ENCODE results near the gene LYRM2.
"Not testable (repeated sequence)": the region's sequence is repeated elsewhere in the genome, so short reads cannot be mapped to it uniquely, and the experiment has no call there.

Gene LYRM2

DNA sequence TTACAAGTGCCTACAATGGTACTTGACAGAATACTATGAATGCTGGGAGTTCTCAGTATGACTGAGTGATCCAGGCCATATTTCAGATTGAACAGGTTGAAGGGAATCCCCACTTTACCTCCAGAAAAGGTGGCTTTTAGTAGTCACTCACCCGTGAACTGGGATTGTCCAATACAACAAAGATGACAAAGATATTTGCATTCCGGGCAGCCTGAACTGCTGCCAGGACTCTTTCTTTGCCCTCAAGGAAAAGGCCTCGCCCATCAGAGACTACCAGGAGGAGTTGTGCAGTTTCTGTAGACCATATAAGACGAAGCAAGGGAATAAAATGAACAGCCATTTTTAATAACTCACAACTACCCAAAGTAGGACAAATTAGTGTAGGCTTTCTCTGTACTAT, 6.3 kb upstream of the LYRM2 start:
- DNase-seq (ENCODE audit: low read depth) = no peak

DNA sequence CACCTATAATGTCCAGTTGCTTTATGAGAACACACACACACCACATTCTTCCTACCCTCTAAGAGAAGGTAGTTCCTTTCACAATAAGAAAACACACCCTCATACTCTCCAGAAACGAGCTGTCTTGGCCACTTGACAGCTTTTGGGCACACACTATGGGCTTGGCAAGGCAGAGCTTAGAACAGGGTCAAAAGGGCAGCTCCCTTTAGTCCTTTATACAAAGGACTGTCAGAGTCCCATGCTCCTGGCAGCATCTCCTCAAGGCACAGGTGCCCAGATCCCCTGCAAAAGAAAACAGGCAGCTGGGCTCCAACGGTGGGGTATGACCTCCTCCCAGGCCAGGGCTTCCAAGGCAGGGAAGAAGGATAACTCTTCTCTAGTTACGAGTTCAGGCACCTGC, 4.9 kb upstream of the LYRM2 start:
- DNase-seq (ENCODE audit: low read depth) = no peak

DNA sequence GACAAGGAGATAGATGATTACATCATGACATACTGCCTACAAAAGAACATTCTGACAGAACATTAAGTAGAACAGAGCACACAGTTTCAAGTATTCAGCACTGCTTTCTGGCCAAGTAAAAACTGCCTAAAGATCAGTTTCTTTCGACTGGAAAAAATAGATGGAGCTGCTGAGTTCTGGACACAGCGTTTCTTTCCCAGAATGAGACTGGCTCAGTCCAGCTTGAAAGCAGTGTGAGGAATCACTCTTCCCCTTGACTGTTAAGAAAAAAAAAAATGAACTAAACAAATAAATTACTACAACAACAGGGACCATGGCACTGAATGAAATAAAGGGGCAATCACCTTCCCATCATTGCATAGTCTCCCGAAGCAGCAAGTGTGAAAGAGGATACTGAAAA, 4.4 kb upstream of the LYRM2 start:
- no peak for DNase-seq (ENCODE audit: low read depth)

DNA sequence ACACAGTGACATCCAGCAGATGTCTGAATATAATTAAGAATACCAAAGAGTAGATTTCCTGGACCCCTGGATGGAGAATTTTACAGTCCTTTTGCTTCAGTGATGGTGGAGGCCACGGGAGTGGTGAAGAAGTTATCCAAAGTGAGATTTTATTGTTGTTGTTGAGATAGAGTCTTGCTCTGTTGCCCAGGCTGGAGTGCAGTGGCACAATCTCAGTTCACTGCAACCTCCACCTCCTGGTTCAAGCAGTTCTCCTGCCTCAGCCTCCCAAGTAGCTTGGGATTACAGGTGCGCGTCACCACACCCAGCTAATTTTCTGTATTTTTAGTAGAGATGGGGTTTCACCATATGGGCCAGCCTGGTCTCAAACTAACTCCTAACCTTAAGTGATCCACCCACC, 3.0 kb upstream of the LYRM2 start:
- DNase-seq (ENCODE audit: low read depth) = not testable (repeated sequence)

DNA sequence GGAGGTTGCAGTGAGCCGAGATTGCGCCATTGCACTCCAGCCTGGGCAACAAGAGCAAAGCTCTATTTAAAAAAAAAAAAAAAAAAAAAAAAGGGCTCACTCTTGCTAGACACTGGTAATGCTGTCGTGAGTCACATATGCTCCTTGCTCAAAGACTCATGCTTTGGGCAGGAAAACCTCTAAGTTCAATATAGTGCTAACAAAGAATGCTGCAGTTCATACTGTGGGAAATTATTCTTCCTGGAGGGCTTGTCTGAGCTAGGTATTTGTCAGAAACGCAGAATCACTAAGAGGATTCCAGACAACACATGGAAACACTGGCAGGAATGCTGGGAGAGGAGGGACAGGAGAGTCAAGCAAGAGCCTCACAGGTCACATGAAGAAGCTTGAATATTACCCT, 2.3 kb upstream of the LYRM2 start:
- no peak for DNase-seq (ENCODE audit: low read depth)

DNA sequence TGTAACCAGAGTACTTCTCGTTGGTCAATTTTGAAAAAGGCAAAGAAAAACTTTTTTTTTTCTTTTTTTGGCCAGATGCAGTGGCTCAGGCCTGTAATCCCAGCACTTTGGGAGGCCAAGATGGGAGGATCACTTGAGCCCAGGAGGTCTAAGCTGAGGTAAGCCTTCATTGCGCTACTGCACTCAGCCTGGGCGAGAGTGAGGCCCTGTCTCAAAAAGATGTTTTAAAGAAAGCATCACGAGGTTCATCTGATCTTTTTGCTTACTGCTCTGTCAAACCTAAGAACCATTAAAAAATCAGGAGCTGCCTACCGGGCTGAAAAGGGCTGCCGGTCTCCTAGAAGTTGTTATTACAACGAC, 607 bp downstream of the LYRM2 start:
- no peak for DNase-seq (ENCODE audit: low read depth)

DNA sequence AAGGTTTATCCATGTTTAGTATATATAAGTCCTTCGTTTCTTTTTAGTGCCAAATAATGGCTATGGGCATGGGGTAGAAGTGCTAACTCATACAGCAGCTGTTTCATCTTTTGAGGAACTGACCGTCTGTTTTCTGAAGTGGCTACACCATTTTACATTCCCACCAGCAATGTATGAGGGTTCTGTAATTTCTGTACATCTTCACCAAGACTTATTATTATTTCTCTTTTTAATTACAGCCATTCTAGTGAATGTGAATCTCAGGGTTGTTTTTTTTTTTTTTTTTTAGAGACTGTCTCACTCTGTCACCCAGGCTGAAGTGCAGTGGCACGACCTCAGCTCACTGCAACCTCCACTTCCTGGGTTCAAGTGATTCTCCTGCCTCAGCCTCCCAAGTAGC, 2.1 kb downstream of the LYRM2 start:
- not testable (repeated sequence) for DNase-seq (ENCODE audit: low read depth)

DNA sequence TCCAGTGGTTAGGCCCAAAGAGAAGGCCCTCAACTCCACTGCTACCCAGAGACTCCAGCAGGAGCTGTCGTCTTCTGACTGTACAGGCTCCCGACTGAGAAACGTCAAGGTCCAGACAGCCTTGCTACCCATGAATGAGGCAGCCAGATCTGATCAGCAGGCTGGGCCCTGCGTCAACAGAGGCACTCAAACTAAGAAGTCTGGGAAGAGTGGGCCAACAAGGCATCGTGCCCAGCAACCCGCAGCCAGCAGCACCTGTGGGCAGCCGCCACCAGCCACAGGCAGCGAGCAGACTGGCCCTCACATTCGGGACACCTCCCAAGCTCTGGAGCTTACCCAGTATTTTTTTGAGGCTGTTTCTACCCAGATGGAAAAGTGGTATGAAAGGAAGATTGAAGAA, 8.1 kb downstream of the LYRM2 start:
- DNase-seq (ENCODE audit: low read depth) = no peak

DNA sequence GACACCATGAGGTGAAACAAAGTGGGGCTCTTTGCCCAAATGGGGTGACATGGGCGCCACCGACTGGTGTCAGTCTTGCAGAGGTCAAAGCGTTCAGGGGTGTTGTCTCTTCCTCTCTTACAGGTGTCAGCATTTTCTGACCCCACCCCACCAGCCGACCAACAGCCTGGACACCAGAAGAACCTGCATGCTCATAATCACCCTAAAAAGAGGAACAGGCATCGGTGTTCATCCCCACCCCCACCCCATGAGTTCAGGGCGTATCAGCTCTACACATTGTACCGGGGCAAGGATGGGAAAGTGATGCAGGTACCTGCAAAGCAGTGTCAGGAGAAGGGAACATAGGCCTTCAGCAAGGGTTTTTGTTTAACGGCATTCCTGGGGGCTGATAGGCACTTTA, 14.8 kb downstream of the LYRM2 start:
- no peak for DNase-seq (ENCODE audit: low read depth)

DNA sequence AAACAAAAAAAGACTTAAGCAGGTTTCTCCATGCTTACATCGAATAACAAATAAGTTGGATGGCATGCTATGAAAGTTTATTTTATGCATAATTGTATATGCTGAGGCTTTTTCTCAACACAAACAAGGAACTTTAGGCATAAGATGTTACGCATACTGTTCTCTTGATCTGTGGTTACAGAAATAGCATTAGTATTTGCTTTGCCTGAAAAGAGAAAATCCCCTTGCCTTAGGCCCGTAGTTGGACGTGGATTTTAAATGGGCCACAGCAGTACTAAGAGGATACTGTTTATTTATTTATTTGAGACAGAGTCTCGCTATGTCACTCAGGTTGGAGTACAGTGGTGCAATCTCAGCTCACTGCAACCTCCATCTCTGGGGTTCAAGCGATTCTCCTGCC, 19.0 kb downstream of the LYRM2 start:
- no peak for DNase-seq (ENCODE audit: low read depth)

DNA sequence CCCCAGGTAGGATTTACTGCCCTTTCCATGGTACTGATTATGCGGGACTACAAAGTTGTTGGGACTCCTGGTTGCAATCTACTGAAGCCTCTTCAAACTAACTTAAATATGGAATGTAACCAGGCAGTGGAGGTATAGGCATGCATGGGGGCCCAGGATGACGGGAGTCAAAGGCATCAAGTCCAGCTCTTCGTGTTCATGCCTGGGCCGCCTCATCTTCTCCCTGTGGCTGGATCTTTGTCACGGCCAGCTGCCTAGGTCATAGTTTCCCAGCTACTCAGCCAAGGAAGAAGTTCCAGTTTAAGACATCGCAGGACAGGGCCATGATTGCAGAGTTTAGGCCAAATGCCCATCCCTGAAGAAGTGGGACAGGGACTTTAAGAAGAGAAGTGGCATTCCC, 20.5 kb downstream of the LYRM2 start:
- no peak for DNase-seq (ENCODE audit: low read depth)

DNA sequence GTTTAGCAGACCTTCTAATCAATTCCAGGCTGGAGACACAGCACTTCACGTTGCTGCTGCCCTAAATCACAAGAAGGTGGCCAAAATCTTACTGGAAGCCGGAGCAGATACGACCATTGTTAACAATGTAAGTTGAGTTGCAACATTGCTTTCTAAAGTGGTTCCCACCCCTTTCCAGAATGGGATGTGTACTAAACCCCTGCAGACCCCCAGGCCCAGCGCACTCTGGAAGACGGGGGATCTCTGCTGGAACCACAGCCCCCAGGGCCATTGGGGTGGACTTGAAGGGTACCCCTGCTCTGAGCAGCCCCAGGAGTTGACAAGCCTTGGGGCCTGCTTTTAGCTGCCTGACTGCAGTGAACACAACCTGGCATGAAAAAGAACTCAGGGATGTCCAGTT, 22.0 kb downstream of the LYRM2 start:
- no peak for DNase-seq (ENCODE audit: low read depth)

DNA sequence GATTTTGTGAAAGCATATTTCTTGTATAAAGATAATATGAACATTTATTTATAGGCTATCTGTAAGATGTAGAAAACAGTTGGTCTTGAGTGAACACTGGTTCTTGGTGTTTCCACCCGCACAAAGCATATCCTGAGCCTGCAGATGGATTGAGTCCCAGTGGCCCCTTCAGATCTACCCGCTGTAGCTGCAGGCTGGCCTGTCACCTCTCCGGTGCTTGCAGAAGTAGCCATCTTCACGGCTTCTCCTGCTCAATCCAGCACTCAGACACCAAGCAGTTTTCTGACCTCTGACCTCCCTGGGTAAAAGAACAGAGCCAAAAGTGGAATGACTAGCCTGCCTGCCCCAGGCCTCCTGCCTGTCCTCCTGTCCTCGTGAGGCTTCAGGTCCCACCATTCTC, 22.7 kb downstream of the LYRM2 start:
- no peak for DNase-seq (ENCODE audit: low read depth)

DNA sequence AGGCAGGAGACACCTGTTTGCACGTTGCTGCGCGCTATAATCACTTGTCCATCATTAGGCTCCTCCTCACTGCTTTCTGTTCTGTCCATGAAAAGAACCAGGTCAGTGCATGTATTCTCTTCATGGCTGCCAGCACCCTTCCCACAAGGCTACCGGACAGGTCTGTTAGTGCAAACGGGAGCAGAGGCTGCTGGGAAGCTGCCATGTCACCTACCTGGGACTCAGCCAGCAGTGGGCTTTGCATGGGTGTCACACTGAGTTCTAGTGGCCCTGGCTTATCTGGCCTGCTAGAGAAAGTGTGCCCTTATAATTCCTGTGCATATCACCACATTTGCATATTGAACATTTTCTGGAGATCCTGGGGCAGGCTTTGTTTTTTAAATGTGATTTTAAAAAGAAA, 24.8 kb downstream of the LYRM2 start:
- no peak for DNase-seq (ENCODE audit: low read depth)

DNA sequence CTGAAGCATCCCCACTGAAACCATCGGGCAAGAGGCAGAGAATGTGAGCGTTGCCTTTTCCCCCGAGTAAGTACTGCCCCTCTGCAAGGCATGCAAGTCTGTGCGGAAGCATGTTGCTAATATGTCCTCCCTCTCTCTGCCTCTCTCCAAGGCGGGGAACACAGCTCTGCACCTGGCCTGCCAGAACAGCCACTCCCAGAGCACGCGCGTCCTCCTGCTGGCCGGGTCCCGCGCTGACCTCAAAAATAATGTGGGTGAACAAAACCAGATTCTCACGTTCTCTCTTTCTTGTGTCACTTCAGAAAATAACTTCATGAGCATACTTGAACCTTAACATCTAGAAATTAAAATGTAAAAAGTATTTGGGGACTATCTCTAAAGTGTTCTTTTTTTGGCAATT, 26.4 kb downstream of the LYRM2 start:
- DNase-seq (ENCODE audit: low read depth) = no peak

DNA sequence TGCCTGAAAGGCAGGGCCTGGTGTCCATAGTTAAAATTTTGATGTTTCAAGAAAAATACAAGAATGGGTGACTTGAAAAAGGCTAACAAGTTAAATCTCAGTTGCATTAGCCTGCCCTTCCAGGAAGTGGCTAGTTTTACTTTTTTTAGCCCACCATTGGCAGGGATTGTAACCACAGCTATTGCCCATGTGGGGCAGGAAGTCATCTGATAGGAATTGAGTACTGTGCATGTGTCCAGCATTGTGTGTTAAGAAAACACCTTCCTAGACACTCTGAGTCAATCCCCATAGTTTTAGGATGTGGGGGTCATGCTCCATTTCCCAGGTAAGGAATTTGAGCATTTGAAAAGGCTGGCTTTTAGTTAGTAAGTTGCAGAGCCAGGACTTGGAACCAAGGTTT, 26.9 kb downstream of the LYRM2 start:
- DNase-seq (ENCODE audit: low read depth) = no peak

DNA sequence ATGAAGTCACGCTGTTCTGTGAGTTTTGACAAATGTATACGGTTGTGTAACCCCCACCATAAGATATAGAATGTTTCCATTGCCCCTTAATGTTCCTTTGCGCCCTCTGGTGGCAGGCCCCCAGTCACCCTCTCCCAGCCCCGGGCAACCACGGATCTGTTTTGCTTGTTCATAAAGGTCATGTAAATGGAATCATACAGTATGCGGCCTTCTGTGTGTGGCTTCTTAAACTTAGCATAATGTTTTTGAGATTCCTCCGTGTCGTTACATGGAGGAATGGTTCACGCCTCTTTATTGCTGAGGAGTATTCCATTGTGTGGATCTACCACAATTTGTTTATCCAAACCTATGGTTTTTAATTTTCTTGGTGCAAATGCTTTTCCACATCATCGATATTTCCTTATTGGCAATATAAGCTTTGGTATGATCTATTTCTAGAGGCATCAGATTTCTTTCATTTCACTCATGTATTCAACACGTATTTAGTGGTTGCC, 28.4 kb downstream of the LYRM2 start:
- peak; percentile 66 for DNase-seq (ENCODE audit: low read depth)

DNA sequence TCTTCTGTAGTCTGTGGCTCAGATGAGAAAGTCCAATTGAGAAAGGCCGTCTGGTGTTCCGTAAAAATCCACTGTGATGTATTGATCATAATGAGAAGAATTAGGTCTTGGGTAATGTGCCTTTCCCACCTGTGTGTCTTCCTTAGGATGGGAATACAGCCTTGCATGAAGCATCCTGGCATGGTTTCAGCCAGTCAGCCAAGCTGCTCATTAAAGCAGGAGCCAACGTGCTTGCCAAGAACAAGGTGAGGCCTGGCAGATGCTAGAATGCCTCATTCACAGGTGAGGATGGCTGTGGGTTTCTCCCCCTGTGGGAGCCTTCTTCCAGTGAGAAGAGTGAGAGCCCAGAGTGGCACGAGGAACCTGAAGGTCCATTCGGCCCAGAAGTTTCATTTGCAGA, 32.7 kb downstream of the LYRM2 start:
- DNase-seq (ENCODE audit: low read depth) = no peak

DNA sequence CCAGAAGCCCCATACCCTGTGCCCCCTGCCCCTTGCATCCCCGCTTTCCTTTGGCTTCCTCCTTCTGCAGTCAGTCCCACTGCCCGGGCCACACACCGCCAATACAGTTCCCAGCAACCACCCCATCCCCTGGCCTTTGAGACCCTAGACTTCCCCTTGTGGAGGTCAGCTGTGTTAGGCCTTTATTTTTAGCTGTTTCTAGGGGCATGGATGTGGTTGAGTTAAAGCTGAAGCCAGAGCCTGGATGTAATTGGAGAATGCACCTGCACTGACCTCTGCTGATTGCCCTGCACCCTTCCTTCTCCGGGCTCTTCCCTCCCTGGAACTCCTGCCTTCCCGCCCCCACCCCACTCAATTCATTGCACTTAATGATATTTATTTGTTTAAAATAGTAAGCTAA, 33.9 kb downstream of the LYRM2 start:
- DNase-seq (ENCODE audit: low read depth) = no peak

DNA sequence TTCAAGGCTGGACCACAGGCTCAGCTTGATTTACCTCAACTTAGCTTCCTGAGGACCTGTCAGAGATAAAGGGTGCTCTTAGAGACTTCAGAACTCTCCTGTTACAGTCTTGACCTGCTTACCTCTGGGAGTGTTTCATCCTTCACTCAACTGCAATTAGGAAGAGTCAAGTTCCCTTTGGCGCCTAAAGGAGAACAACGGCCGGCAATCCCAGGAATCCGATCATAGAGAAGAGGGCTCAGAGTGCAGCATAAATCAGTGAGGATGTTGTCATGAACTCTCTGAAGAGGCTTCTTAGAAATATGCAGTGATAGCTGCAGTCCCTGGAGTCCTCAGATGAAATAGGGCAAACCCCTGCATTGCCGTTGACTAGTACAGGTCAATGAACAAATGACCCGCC, 36.4 kb downstream of the LYRM2 start:
- no peak for DNase-seq (ENCODE audit: low read depth)

DNA sequence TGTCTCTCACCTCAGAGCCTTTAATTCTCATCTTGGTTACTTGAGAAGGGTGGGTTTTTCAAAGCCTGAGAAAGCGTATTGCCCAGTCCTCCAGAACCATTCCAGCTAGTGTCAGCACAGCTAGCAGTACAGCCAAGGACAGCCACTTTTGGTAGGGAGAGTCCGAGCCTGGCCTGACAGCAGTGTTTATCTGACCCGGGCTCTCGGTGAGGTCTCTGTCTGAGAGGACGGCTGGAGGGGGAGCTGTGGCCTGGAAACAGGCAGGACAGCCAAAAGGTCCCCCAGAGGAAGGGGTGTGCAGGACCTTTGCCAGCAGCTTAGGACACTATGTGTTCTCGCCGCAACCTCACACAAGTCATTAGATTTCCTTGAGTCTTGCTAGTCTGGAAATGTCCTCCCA, 38.8 kb downstream of the LYRM2 start:
- DNase-seq (ENCODE audit: low read depth) = no peak

DNA sequence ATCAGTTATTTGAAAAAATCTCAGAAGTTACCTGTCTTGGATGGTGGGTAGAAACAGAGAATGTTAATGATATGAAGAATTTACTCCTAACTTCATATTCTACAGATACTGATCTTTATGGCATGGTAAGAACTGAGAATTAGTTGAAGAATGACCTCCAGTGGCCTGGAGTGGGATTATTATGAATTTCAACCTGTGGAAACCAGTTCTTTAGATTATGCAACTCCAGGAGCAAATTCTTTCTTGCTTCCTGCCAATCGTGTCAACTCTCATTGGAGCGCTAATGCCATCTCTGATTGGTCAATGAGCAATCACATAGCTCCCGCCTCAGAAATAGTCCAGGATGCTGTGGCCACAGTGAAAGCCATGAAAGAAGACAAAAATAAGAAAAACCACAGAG, 40.6 kb downstream of the LYRM2 start:
- DNase-seq (ENCODE audit: low read depth) = no peak

DNA sequence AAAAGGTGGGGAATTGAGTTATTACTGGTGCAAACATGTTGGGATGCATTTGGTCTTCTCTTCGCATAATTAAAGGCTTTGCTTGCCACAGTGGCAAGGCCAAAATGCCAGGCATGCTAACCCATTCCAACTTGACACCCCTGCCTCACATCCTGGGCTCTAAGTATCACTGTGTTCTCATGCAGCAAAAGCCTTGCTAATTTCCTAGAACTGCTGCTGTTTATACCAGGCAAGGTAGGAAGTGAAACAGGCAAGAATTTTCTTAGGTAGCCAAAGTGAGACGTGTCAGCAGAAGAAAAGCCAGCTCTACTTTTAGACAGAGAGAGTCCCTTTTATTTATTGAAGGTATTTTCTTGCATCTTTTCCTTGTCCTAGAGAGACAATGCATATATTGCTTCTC, 41.2 kb downstream of the LYRM2 start:
- no peak for DNase-seq (ENCODE audit: low read depth)

DNA sequence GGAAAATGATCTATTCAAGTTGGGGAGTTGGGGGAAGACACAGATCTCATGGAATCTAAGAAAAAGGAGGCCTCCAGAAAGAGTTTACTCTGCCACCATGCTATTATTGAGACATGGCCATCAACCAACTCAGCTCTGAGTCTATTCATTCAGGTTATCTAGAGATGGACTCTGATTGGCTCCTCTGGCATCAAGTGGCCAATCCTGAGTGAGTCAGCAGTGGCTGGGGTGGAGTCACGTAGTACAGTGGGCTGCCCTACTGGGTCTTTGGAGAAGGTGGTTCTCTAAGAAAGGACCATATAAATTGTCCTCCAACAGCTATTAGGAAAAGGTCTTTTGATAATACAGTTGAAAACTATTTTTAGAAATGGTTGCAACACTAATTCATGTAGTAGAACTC, 42.1 kb downstream of the LYRM2 start:
- DNase-seq (ENCODE audit: low read depth) = no peak

DNA sequence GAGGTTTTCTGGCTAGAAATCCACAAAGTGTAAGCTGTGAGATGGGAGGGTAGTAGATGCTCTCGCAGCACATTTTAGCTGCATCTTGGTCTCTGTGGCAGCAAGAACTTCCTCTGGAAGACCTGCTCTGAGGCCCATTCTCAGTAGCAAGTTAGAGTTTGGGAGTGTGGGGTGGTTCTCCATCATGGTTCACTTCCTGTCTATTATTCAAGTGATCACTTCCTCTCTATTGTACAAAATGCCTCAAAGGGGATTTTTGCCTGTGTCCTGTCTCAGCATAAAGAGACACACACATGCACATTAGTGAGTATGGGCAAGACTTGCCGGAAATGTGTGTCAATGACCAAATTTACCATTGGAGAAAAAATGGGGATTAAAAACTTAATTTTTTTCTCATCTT, 42.5 kb downstream of the LYRM2 start:
- no peak for DNase-seq (ENCODE audit: low read depth)

All from activated T-cell treated with anti-CD3 and anti-CD28 coated beads for 24 hours (primary cell).